Keratinocyte (primary cell): ENCODE data around the gene CPHXL.

Experiments
- CTCF ChIP-seq, 3 experiments: IDR thresholded peaks in 1 of 3; conservative IDR thresholded peaks in 1 of 3; optimal IDR thresholded peaks in 1 of 3; 2 replicates in 2 of 3; 3 replicates in 1 of 3; pipeline versions ENCODE3 to v1.5.1; 2011; ENCODE audit warnings: low read length in 3 of 3, mild to moderate bottlenecking in 3 of 3, moderate library complexity in 2 of 3, control low read depth in 1 of 3, inconsistent platforms in 1 of 3; ENCODE audit not compliant: insufficient read depth in 2 of 3; ENCODE audit errors: extremely low read depth in 1 of 3
- EZH2 ChIP-seq: IDR thresholded peaks from one replicate; pipeline ENCODE4 v1.6.1; 2012; ENCODE audit warnings: inconsistent platforms, mild to moderate bottlenecking, low read length, moderate library complexity

GRCh38 chr16:75762746-75763145 lies 36.5 kb upstream of the CPHXL start:
- no peak for TF ChIP-seq EZH2
- TF ChIP-seq CTCF (optimal IDR thresholded peaks at IDR 0.05 in 1 of 3, IDR thresholded peaks at IDR 0.05 in 1 of 3, conservative IDR thresholded peaks at IDR 0.05 in 1 of 3; ENCODE audit: extremely low read depth in 1 of 3, insufficient read depth in 2 of 3, low read length in 3 of 3) = no peak
